HG03457 (cell line): Measurements from ENCODE around the gene NRARP.
A peak's percentile ranks its signal among the peaks of the same experiment; 100 is the strongest.

Source experiments
- ATAC-seq: cut with Tn5 transposase; IDR thresholded peaks from one replicate; pipeline ENCODE4 v1.9.1; 2021; ENCODE audit warnings: moderate number of reproducible peaks; ENCODE audit not compliant: unreplicated experiment

NRARP gene

GRCh38 chr9:137311986-137312851 lies 10.1 kb upstream of the NRARP start:
- no peak for ATAC-seq

- no peak for ATAC-seq
Measured at GRCh38 chr9:137311171-137311985, 9.3 kb upstream of the NRARP start.

- ATAC-seq: no peak
Measured at GRCh38 chr9:137310189-137311052, 8.3 kb upstream of the NRARP start.

GRCh38 chr9:137309368-137310188 lies 7.5 kb upstream of the NRARP start:
- ATAC-seq: no peak

- ATAC-seq: no peak
Measured at GRCh38 chr9:137308057-137308619, 6.1 kb upstream of the NRARP start.

- ATAC-seq: no peak
Measured at GRCh38 chr9:137307255-137308056, 5.4 kb upstream of the NRARP start.

GRCh38 chr9:137306850-137307254 lies 4.8 kb upstream of the NRARP start:
- no peak for ATAC-seq

- no peak for ATAC-seq
Measured at GRCh38 chr9:137306066-137306849, 4.2 kb upstream of the NRARP start.

- no peak for ATAC-seq
Measured at GRCh38 chr9:137305798-137306065, 3.7 kb upstream of the NRARP start.

- ATAC-seq: no peak
Measured at GRCh38 chr9:137305060-137305797, 3.2 kb upstream of the NRARP start.

GRCh38 chr9:137304383-137305059 lies 2.5 kb upstream of the NRARP start:
- no peak for ATAC-seq

- ATAC-seq: no peak
Measured at GRCh38 chr9:137303893-137304382, 1.9 kb upstream of the NRARP start.

GRCh38 chr9:137303151-137303892 lies 1.3 kb upstream of the NRARP start:
- no peak for ATAC-seq

GRCh38 chr9:137302449-137303150 lies 529 bp upstream of the NRARP start:
- peak; percentile 37 for ATAC-seq

GRCh38 chr9:137301081-137301947 lies 757 bp downstream of the NRARP start:
- ATAC-seq: peak; percentile 15
